ENCODE results near the gene MIS18A.

The MIS18A gene

GRCh38 chr21:32237021-32237420 is 41.8 kb downstream of the MIS18A start:
- ChIA-PET POLR2A (no interaction called here), CTCF (no interaction called here)
- no peak for DNase-seq (ENCODE audit: extremely low spot score)
- no peak for TF ChIP-seq LEF1 (IDR thresholded peaks at IDR 0.05; ENCODE audit: borderline replicate concordance)
- TF ChIP-seq, protein P1, sequence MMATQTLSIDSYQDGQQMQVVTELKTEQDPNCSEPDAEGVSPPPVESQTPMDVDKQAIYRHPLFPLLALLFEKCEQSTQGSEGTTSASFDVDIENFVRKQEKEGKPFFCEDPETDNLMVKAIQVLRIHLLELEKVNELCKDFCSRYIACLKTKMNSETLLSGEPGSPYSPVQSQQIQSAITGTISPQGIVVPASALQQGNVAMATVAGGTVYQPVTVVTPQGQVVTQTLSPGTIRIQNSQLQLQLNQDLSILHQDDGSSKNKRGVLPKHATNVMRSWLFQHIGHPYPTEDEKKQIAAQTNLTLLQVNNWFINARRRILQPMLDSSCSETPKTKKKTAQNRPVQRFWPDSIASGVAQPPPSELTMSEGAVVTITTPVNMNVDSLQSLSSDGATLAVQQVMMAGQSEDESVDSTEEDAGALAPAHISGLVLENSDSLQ (IDR thresholded peaks at IDR 0.05): no peak
- TF ChIP-seq CTBP1 (IDR thresholded peaks at IDR 0.05; ENCODE audit: borderline replicate concordance): no peak
- no peak for TF ChIP-seq FOXK2 (IDR thresholded peaks at IDR 0.05)
- no peak for TF ChIP-seq ELF4 (IDR thresholded peaks at IDR 0.05)
- no peak for TF ChIP-seq L3MBTL2 (conservative IDR thresholded peaks at IDR 0.05)
- no peak for TF ChIP-seq SP1 (IDR thresholded peaks at IDR 0.05)
- TF ChIP-seq NFRKB (IDR thresholded peaks at IDR 0.05): no peak
- no peak for TF ChIP-seq TARDBP (IDR thresholded peaks at IDR 0.05)
- TF ChIP-seq ZNF384 (IDR thresholded peaks at IDR 0.05): no peak
- TF ChIP-seq BHLHE40 (IDR thresholded peaks at IDR 0.05; ENCODE audit: borderline replicate concordance): no peak
- TF ChIP-seq FOXM1 (IDR thresholded peaks at IDR 0.05; ENCODE audit: borderline replicate concordance): no peak
- no peak for TF ChIP-seq HDGF (IDR thresholded peaks at IDR 0.05; ENCODE audit: borderline replicate concordance)
- no peak for TF ChIP-seq FOXA1 (IDR thresholded peaks at IDR 0.05)
- TF ChIP-seq SUZ12 (IDR thresholded peaks at IDR 0.05): no peak
- TF ChIP-seq ARNT (IDR thresholded peaks at IDR 0.05): no peak

- TF ChIP-seq FOXM1 (IDR thresholded peaks at IDR 0.05; ENCODE audit: borderline replicate concordance): no peak
- TF ChIP-seq HDGF (IDR thresholded peaks at IDR 0.05; ENCODE audit: borderline replicate concordance): no peak
- TF ChIP-seq, protein P1 (IDR thresholded peaks at IDR 0.05): no peak
- no peak for TF ChIP-seq CTBP1 (IDR thresholded peaks at IDR 0.05; ENCODE audit: borderline replicate concordance)
- TF ChIP-seq L3MBTL2 (conservative IDR thresholded peaks at IDR 0.05): no peak
- no peak for TF ChIP-seq LEF1 (IDR thresholded peaks at IDR 0.05; ENCODE audit: borderline replicate concordance)
- no peak for TF ChIP-seq FOXK2 (IDR thresholded peaks at IDR 0.05)
- TF ChIP-seq ZNF384 (IDR thresholded peaks at IDR 0.05): no peak
- no peak for TF ChIP-seq ARNT (IDR thresholded peaks at IDR 0.05)
- no peak for TF ChIP-seq SP1 (IDR thresholded peaks at IDR 0.05)
- no peak for TF ChIP-seq SUZ12 (IDR thresholded peaks at IDR 0.05)
- no peak for TF ChIP-seq TARDBP (IDR thresholded peaks at IDR 0.05)
- no peak for TF ChIP-seq ELF4 (IDR thresholded peaks at IDR 0.05)
- no peak for TF ChIP-seq NFRKB (IDR thresholded peaks at IDR 0.05)
- no peak for TF ChIP-seq BHLHE40 (IDR thresholded peaks at IDR 0.05; ENCODE audit: borderline replicate concordance)
- no peak for TF ChIP-seq FOXA1 (IDR thresholded peaks at IDR 0.05)
- ChIA-PET POLR2A (no interaction called here), CTCF (no interaction called here)
- DNase-seq (ENCODE audit: extremely low spot score): no peak
These were observed 45.0 kb downstream of the MIS18A start for GRCh38 chr21:32233722-32234301.

DNA sequence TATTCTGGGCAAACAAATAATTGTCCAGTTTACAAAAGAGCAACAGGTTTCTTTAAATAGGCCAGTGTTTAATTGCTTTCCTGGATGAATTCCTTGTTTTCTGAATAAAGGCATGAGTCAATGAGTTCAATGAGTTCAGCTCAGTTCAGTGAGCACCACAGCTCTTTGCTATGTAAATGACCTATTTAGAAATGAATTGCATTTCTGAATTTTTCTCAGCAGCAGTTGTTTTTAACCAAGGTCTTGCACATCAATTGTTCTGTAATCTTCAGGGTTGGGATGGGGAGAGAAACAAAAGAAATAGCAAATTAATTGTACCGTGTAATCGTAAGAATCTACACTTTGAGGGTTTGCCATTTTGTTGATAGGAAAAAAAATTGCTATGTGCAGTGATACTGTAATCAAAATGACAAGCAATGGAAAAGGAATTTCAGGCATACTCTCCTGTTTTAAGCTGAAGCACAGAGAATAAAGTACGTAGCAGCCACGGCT is 45.7 kb downstream of the MIS18A start:
- DNase-seq (ENCODE audit: extremely low spot score): no peak
- ChIA-PET CTCF (no interaction called here), POLR2A (no interaction called here)
- TF ChIP-seq FOXM1 (IDR thresholded peaks at IDR 0.05; ENCODE audit: borderline replicate concordance) (no peak), L3MBTL2 (conservative IDR thresholded peaks at IDR 0.05) (no peak), SUZ12 (IDR thresholded peaks at IDR 0.05) (no peak), LEF1 (IDR thresholded peaks at IDR 0.05; ENCODE audit: borderline replicate concordance) (no peak), CTBP1 (IDR thresholded peaks at IDR 0.05; ENCODE audit: borderline replicate concordance) (no peak), HDGF (IDR thresholded peaks at IDR 0.05; ENCODE audit: borderline replicate concordance) (no peak), ARNT (IDR thresholded peaks at IDR 0.05) (no peak), TARDBP (IDR thresholded peaks at IDR 0.05) (no peak), NFRKB (IDR thresholded peaks at IDR 0.05) (no peak), FOXA1 (IDR thresholded peaks at IDR 0.05) (no peak), SP1 (IDR thresholded peaks at IDR 0.05) (no peak), ZNF384 (IDR thresholded peaks at IDR 0.05) (no peak), FOXK2 (IDR thresholded peaks at IDR 0.05) (no peak)
- TF ChIP-seq, protein P1 (IDR thresholded peaks at IDR 0.05): no peak

DNA sequence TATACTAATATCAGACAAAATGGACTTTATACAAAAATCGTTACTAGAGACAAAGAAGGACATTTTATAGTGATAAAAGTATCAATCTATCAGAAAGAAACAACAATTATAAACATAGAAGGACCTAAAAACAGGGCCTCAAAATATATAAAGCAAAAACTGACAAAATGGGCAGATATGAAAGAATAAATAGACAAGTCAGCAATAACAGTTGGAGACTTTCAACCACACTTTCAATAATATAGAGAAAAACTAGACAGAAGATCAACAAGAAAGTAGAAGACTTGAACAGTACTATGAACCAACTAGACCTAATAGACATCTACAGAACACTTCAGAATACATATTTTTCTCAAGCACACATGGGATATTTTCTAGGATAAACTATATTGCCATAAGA is 52.4 kb downstream of the MIS18A start:
- no peak for DNase-seq (ENCODE audit: extremely low spot score)
- TF ChIP-seq SP1 (IDR thresholded peaks at IDR 0.05): no peak
- TF ChIP-seq LEF1 (IDR thresholded peaks at IDR 0.05; ENCODE audit: borderline replicate concordance): no peak
- TF ChIP-seq FOXK2 (IDR thresholded peaks at IDR 0.05): no peak
- ChIA-PET CTCF (no interaction called here), POLR2A (no interaction called here)

All from HEK293T (cell line).